SKM-1 treated with dmso at 0.1 percent for 144 hours (cell line): ENCODE results near the gene CHRM4.

Experiments used
- DNase-seq: peaks from one replicate; lab custom pipeline; 2025; ENCODE audit not compliant: unreplicated experiment; lab: John Stamatoyannopoulos, UW

The CHRM4 gene

DNA sequence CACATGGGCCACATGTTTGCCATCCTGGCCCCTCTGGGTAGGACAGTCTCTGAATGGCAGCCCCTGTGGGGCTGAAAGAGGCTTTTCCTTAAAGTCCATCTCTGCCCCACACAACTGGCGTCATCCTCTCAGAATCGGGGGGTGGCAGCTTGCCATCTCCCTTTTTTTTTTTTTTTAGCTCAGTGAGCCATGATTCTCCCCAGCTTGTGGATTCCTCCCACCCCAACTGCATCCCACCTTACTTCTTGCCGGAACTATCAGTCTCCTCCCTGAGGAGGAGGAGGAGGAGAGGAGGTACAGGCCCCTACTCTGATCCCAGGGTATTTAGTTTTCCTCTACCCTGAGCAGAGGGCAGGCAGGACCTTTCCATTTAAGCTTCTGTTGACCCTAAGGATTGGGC is 40.9 kb downstream of the CHRM4 start:
- no peak for DNase-seq

DNA sequence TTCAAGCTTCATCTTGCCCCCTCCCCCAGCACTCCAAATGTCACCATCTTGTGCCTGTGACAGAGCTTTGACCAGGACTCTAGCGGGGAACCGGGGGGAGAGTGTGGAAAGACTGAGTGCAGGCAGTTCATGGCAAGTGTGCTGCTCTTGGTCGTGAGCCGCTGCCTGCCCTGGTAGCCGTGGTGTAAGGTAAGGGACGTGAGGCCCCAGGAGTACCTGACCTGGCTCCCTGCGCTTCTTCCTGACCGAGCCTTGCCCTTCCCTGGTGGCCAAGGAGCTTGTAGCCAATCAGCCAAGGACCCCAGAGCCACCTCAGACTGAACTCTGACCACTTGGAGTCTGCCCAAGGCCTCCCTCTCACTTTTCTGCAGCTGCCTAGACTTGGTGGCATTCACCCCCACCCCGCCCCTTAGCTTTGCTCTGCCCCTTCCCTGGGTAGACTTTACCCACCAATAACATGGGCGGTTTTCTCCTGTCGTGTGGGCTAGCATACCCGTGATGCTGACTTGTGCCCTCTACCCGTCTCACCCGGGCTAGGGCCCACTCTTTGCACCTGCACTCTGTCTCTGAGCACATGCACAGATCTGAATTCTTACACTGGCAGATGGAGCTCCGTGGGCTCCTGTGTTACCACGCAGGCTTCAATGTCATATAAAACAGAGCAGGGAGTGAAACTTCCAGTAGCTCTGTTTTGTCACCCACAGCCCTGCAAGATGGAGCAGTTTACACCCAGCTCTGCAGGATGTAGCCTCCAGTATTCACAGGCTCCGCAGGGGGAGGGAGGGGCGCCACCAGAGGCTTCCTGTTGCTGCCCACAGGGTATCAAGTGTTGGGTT is 42.8 kb downstream of the CHRM4 start:
- DNase-seq = no peak

DNA sequence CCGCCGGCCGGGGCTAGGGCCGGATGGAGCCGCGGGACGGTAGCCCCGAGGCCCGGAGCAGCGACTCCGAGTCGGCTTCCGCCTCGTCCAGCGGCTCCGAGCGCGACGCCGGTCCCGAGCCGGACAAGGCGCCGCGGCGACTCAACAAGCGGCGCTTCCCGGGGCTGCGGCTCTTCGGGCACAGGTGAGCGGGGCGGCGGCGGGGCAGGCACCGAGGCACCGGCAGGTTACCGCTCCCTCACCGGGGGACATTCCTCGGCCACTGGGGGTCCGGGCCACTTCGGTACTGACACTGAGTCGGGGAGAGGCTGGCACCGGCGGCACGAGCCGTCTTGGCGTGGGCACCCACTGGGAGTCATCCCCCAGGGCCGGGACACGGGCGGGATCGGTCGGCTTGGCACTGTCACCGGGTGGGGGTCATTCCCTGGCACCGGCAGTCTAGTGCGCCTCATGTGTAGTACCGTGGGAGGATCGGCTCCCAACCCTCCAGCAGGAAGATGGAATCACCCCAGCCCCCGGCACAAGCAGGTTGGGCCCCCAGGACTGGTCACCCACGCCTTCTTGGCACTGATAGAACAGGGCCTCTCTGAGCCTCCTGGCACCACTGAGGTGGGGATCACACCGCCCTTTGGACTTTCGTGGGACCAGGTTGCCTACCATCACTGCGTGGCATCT is 43.8 kb downstream of the CHRM4 start:
- DNase-seq = no peak

DNA sequence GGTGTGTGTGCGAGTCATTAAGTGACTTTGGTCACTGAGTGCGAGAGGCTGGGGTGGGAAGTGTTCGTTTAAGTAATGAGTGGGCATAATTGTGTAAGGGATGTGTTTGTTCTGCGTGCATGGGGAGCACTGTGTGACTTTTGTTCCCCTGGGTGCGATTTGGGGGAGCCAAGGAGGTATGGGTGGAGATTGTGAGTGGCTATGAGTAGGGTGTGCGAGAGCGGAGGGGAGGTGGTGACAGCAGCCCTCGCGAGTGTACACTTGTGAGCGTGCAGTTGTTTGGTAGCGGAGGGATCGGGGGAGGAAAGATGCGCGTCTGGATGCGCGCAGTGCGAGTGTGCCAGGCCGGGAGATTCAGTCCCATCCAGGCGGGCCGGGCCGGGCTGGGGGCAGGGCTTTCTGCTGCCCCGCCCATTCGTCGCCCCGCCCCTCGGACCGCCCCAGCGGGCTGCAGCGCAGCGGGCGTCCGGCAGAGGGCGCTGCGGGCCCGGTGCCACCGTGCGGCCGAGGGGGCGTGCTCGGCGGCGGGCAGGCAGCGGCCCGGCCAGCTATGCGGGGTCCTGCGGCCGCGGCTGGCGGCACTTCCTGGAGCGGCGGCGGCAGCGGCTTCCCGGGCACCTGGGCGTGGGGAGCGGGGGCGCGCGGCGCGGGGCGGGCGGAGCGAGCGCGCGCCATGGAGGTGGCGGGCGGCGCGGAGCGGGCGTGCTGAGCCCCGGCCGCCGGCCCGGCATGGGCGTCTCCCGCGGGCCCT is 44.5 kb downstream of the CHRM4 start, which contains the start of gene DGKZ:
Gene DGKZ, plus strand, starts transcription at position 578 of the 751 bp plus-strand sequence. CDS start 197 bp downstream, outside the sequence.
- DNase-seq = peak; percentile 90

DNA sequence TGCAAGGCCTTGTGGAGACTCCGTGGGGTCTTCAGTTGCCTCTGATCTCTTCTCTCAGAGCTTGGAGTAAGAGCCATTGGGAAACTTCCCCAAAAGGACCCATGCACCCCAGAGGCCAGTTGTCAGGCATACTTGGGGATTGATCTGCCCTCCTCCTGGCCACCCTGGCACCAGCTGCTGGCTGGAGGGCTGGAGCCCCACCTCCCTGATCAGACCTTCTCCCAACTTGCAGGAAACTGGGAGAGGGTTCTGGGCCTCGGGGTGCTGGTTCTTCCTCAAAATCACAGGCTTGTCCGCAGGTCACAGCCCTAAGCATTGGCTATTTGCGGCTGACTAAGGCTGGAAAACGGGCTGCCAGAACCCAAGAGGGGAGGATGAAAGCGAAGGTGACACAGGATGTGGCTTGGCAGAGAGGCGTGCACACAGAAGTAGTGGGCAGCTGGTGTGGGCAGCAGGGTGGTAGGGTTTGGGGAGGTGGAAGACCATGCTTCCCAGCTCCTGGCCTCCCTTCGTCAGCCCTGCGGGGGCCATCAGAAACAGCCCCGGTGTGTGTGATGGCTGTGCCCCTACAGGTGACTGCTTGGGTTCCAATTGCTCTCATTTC is 45.6 kb downstream of the CHRM4 start:
- peak; percentile 30 for DNase-seq

DNA sequence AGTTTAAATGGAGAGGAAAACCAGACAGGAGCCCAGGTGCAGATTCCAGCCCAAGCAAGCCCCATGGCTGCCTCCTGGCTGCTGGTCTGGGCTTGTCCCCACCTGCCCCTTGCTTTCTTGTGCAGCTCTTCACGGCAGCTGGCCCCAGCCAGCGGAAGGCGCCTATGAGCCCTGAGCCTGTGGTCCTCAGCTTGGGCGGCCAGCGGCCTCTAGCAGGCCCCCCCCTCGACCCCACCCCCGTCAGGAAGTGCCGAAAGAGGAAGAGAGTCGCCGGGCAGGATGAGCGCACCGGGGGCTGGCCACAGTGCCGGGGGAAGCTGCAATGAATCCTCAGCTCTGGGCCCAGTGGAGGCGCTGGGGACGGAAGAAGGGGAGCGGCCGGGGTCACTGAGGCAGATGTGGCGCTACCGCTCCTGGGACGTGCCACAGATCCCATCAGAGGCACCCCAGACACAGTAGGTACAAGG is 46.4 kb downstream of the CHRM4 start:
- DNase-seq = peak; percentile 94

DNA sequence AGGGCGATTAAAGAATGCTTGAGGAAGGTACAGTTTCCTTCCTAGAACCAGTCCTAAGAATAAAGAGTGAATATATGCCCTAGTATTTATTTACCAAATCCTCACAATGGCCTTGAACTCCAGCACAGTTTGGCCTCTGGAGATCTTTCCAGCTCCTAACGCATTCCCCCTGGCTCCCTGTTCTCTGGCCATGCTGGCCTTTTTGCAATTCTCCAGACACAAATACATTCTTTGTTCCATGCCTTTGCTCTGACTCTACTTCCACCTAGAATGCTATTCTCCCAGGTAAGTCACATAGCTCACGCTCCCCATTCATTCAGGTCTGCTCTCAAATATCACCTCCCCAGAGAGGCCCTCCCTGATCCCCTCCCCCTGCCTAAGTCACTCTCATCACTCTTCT is 48.1 kb downstream of the CHRM4 start:
- DNase-seq = no peak

DNA sequence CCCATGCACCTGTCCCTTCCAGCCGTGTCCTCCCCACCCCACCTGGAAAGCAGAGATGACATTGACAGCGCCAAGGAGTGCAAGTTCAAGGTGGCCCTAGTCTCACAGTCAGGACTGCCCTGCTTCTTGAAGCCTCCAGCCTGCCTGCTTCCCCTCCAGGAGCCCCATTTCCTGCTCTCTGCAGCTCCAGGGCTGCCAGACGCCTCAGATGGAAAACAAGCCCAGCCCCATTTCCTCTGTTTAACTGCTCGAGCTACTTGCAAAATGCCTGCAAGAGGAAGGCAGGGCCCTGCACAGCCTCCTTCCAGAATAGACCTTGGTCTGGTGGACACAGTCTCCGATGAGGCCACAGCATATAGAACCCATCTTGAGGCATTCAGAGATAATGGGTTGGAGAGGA is 49.3 kb downstream of the CHRM4 start:
- DNase-seq = peak; percentile 62

DNA sequence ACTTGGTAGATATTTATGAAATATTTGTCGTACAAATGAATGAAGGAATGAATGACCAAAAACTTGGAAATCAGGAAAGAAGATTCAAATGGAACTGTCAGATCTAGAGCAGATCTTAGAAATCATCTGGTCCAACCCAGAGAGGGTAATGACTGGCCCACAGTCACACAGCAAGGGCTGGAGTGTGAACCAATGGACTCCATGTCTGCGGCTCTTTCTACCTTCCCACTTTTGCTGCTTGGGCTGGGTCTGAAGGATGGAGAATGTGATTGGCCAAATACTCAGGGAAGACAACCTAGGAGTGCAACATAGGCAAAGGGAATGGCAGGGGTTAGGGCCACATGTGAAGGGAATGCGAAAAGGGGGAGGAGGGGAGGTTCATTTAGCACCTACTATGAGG is 50.1 kb downstream of the CHRM4 start:
- DNase-seq = no peak

DNA sequence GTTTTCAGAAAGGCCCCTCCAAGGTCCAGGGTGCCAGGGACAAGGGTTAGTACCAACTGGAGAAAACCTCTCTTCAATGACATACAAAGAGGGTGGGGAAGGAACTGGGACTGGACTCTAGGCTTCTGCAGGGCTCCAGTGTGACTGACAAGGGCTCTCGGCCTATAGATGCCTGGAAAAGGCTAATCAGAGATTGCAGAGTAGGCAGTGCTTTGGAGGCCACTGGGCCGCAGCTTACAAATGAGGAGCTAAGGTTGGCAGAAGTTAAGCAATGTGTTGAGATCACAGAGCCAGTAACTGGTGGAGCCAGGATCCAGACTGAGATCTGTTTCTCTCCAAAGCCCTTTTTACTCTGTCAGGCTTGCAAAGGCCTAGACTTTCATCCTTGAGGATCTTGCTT is 51.8 kb downstream of the CHRM4 start:
- DNase-seq = peak; percentile 76

DNA sequence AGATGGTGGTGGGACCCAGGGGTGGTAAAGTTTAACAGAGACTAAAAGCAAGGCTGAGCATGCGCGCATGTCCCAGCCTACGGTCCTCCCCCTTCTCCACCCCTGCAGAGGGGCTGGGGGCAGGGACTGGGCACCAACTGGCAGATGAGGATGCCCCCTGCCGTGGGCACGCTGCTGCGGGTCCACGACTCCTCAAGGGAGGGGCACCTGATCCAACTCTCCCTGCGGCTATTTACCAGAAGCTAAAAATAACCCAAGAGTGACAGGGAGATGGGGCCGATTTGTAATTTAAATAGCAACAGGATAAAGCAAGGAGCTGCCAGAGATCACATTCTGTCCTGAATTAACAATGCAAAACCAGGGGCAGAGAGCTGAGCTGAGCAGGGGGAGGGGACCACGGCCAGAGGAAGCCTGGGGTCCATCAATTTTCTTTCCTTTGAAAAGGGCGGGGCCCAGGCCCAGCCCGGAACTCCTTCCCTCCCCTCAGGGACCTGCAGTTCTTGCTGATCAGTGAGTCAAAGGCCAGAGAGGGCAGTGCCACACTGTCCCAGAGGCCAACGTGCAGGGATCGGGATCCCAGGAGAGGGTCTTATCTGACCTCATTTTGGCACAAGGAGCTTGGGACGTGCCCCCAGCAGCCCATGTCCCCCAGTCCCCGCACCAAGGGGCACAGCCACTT is 52.4 kb downstream of the CHRM4 start:
- DNase-seq = no peak

DNA sequence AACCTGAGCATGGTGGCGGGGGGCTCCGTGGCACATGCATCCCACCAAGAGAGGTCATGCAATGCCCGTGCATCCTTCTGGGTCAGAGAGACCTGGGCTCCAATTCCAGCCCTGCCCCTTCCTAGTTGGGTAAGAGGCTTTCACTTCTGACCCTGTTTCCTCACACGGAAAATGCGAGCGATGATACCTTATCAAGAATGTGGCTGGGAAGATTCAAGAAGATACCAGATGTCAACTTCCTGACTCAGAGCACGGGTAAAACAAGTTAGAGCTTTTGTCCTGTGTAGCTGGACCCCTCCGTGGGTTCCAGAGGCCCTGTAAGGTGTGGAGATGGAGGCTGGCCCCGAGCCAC is 53.0 kb downstream of the CHRM4 start:
- DNase-seq = no peak

DNA sequence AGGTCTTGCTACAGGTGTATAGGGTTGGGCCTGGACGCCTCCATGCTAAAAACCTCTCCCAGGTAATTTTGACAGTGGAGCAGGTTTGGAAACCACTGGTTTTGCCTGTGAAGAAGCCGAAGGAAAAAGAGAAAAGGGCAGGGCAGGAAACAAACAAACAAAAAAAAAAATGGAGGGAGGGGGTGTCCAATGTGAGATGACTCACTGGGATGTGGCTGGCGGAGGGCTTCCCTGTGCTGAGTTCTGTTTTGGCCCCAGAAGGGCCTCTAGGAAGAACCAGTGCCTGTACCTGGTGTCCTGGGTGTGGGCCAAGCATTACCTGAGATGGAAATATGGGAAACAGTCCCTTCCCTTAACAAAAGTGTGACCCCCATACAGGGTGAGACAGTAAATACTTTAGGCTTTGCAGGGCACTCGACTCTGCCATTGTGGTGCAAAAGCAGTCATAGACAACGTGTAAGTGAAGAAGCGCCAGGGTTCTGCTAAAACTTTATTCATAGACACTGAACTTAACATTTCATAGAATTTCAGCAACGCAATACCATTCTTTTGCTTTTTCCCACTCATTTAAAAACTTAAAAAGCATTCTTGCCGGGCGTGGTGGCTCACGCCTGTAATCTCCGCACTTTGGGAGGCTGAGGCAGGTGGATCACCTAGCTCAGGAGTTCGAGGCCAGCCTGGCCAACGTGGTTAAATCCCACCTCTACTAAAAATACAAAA is 53.8 kb downstream of the CHRM4 start:
- DNase-seq = no peak

DNA sequence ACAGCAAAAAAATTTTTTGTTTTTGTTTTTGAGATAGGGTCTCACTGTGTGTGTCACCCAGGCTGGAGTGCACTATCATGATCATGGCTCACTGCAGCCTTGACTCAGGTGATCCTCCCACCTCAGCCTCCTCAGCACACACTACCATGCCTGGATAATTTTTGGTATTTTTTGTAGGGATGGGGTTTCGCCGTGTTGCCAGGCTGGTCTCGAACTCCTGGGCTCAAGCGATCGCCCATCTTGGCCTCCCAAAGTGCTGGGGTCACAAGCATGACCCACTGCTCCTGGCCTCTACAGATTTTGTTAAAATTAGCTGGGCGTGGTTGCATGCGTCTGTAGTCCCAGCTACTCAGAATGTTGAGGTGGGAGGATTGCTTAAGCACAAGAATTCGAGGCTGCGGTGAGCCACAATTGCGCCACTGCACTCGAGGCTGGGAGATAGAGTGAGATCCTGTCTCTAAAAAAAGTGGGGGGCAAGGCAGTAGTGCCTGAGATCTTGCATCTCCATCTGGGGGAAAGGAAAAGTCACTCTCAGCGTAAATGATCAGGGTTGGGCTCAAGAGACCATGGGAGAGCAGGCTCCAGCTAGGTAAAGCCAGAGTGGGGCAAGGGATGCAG is 54.9 kb downstream of the CHRM4 start:
- peak; percentile 96 for DNase-seq

DNA sequence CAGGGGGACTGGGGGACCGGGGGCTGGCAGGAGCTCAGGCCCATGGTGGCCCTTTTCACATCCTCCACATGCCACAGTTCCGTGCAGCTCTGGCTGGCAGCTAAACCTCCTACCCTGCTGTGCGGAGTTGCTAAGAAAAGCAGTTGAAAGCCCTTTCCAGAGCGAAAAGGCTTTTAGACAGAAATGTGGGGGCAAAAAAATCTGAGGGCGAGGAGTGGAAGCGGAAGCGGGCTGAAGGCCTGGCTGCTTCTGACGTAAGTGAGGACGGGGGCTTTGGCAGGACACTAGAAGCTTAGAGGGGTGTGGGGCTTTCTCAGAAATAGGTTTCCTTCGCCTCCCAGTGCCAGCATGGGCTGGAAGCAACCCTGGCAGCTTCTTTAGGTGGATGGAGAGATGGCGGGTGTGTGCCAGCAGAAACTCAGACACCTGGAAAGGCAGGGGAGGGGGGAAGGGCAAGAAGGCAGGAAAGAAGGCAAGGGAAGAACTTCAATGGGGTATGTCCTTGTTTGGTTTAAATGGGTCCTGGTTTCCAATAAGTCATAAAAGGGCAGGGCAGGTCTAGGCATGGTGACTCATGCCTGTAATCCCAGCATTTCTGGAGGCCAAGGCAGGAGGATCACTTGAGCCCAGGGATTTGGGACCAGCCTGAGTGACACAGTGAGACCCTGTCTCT is 55.5 kb downstream of the CHRM4 start:
- no peak for DNase-seq

DNA sequence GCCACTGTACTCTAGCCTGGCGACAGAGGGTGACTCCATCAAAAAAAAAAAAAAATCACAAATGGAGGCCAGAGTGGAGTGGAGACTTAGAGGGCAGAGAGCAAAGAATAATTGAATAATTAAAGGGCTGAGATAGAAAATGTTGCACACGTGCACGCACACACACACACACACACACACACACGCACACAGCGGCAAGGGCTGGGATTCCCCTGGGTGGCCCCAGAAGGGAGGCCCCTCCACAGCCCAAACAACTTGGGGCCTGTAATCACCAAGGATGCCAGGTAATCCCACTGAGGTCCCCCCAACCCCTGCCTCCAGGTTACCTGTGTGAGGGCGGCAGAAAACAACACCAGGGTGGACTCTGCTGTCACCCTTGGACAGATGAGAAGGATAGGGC is 56.3 kb downstream of the CHRM4 start:
- DNase-seq = no peak

DNA sequence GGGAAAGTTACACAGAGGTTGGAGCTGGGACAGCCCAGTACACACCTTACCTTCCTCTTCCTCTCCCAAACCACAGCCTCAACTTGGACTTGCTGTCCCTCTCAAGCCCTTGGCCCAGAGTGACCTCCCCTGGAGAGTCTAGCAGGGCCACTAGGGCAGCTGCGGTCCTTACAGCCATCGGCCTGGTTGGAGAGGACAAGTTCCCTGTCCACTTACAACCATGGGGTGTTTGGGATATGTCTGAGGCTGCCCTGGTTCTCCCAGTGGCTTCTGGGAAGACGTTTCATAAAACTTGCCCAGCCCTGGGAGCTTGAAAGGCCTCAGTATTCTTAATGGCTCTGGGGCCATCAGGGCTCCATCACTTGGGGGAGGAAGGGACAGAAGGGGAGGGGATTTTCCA is 57.4 kb downstream of the CHRM4 start:
- no peak for DNase-seq
